ENCODE results near the gene PTPRM. TPM values are rescaled to one million over a fixed set of nuclear protein-coding genes. Genes with fewer than 3 reads are reported as not detected.

Gene PTPRM
- 85.4 TPM for polyA plus RNA-seq (ENCODE audit: insufficient read length)

- DNase-seq (ENCODE audit: low read depth): peak; percentile 70
Measured at GRCh38 chr18:7566567-7567473, at the start of gene PTPRM. TSS of gene PTPRM (plus strand) at chr18:7567316. CDS start at chr18:7567819, 503 bp downstream.

DNA sequence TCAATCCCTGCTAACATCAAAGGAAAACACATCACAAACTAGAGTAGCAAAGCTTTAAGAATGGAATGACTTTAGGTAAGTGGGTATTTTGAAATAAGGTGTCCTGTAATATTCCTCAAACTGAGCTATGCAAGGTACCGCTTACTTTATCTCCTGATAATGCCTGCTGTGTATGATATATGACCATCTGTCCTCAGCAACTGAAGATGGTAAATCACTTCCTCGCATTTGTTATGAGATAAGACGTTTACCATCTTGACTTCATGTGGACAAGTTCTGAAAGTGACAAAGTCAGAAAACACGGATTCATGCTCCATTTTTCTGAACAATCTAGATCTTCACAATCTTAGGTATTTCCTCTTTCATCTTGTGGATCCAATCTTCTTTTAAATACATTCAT lies 49.3 kb upstream of the PTPRM start:
- no peak for DNase-seq (ENCODE audit: low read depth)

DNA sequence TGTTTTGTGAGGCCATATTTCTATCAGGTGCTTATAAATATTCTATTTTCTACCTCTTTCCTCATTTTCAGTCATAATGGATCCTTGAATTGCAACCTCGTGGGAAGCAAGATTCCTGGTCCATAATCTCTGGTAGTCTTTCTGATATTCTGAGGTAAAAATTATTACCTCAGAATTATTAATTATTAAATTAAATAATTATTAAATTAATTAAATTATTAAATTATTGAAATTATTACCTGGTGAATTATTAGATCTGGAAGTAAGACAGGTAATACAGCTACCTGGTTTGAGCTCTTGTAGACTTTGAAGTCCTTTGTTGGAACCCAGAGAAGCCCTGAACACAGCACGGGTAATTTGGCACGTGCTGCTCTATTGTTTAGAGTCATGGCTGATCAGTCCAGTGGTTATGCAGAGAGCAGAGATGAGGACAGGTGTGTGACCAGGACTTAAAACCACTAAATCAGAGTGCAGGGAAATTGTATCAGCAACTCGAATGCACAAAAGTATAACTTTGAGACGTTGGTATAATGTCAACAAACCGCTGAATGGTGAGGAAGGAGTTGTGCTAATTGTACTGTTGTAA lies 46.8 kb upstream of the PTPRM start:
- no peak for DNase-seq (ENCODE audit: low read depth)

DNA sequence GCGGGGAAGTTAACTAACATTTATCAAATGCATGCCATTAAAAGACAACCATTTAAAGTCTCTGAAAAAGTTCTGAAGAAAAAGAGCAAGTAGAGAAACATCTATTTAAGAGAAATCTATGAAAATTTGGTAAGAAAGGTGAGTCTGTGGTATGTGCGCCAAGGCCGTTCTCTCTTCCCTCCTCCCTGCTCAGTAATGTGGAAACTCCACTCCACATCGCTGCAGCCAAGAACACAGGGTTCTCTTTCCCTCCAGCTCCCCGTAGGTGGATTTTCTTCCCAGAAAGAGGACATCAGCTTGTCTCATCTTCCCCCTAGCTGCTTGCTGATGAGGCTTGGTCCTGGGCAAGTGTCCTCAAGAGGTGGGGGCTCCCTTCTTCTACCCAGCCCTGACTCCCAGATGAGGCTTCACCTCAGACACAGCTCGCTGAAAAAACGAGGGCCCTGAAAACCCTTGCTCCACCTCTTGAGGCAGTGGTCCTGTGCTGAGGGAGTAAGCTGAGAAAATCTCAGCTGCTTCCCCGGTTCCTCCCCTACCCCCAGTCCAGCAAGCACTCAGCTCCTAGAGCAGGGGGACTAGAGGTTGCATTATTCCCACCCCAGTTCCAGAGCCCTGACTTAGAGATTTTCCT lies 45.8 kb upstream of the PTPRM start:
- no peak for DNase-seq (ENCODE audit: low read depth)

GRCh38 chr18:7523772-7524171 lies 43.3 kb upstream of the PTPRM start:
- no peak for DNase-seq (ENCODE audit: low read depth)

DNA sequence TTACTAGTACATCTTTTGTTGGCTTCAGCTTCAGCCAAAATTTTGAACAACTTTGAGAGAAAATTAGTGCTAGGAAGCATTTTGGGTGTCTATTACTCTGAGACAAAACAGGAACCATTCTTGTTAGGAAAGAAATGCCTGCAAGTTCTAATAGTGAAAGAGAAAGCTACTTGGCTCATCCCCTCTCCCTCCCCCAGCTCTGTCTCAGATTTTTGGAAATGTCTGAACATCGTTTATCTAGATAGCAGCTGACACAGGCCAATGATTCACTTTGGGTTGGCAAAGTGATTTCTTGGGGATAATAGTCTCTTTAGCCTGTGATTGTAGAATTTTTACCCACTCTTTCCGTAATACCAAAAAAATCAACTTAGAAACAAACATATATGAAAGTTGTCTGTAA lies 42.3 kb upstream of the PTPRM start:
- no peak for DNase-seq (ENCODE audit: low read depth)

DNA sequence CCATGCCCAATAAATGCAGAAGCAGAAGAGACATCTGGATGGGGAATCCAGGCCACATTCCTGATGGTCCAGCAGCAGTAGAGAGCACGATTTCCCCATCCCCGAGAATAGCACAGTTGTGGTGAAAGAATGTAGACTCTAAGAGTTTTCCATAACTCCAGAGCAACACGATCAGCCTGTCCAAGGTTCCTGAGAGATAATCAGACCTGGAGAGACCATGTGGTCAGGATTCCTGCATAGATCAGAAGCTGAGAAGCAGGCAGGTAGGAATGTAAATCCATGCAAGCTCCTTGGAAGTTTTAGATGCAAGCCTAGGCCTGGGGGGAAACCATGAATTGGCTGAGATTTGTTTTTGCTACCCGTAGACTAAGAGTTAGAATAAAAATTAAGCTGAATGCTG lies 34.2 kb upstream of the PTPRM start:
- no peak for DNase-seq (ENCODE audit: low read depth)

GRCh38 chr18:7535436-7536205 lies 31.5 kb upstream of the PTPRM start:
- no peak for DNase-seq (ENCODE audit: low read depth)

DNA sequence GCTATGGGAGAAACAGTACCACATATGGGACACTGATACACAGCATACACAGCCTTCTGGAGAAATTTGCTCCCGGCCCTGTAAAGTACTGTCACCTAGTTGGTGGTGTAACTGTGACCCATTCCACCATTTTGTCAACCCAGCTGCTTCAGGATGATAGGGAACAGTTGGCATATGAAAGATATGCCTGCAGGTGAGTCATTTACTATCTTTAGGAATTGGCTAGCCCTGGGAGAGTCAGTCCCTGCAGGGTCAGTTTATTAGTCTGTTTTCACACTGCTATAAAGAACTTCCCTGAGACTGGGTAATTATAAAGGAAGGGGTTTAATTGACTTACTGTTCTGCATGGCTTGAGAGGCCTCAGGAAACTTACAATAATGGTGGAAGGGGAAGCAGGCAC lies 30.0 kb upstream of the PTPRM start:
- no peak for DNase-seq (ENCODE audit: low read depth)

- no peak for DNase-seq (ENCODE audit: low read depth)
Measured at GRCh38 chr18:7541835-7542234, 25.3 kb upstream of the PTPRM start.

GRCh38 chr18:7544686-7545085 lies 22.4 kb upstream of the PTPRM start:
- no peak for DNase-seq (ENCODE audit: low read depth)

- no peak for DNase-seq (ENCODE audit: low read depth)
Measured at GRCh38 chr18:7545734-7546133, 21.4 kb upstream of the PTPRM start.

- no peak for DNase-seq (ENCODE audit: low read depth)
Measured at GRCh38 chr18:7548221-7548620, 18.9 kb upstream of the PTPRM start.

GRCh38 chr18:7548721-7549120 lies 18.4 kb upstream of the PTPRM start:
- no peak for DNase-seq (ENCODE audit: low read depth)

DNA sequence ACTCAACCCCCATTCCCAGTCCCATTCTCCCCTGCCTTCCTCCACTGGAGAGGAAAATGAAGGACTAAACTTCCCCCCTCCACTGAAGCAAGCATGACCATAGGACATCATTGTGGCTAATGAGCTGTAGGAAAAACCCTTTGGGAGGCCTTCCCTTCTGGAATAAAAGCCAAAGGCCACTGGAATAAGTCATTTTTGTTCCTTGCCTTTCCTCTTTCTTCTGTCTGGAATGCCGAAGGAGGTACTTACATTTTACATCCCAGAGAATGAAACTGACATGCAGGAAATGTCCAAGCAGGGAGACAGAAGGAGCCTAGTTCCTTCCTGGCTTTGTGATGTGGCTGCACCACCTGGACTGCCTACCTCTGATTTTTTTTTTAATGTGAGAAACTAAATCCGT lies 9.1 kb upstream of the PTPRM start:
- no peak for DNase-seq (ENCODE audit: low read depth)

DNA sequence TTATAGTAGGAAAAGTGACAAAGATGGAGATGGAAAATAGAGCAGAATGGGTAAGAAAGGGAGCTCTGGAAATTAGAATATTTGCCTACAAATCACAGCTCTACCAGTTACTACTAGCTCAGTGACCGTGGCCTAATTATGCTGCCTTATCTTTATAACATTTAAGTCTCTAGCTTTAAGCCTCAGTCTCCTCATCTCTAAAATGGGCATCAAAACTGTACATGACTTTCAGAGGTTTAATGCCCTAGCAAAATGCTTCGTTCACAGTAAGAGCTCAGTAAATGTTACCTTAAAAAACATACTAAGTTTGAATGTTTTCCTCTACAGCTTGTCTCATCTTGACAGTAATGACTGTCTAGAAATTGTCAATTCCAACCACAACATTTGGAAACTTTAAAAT lies 8.3 kb upstream of the PTPRM start:
- no peak for DNase-seq (ENCODE audit: low read depth)

DNA sequence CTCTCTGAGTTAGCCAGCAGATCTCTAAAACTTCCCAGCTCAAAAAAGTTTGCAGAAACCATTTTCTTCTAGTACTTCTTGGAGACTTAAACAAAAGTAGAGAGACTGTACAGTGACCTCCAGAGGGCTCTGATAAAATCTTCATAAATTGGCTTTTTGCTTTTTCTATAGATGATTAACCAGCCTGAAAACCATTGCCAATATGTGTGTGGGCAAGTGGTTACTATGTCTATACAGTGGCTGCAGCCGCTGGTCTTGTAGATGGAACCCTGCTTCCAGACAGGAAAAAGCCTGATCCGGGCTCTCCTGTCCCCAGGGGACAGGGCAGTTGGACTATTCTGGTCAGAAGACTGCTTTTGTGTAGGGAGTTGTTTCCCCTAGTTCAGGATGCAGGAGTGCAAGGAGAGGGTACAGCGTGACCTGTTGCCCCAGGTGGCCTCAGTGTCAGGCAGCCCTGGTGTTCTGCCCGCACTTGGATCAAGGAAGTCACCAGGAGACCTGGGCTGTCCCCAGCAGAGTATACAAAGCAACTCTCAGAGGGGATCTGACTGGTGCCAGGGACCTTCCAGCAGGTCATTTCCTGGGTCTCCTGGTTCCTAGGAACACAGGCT lies 7.3 kb upstream of the PTPRM start:
- DNase-seq (ENCODE audit: low read depth): no peak

DNA sequence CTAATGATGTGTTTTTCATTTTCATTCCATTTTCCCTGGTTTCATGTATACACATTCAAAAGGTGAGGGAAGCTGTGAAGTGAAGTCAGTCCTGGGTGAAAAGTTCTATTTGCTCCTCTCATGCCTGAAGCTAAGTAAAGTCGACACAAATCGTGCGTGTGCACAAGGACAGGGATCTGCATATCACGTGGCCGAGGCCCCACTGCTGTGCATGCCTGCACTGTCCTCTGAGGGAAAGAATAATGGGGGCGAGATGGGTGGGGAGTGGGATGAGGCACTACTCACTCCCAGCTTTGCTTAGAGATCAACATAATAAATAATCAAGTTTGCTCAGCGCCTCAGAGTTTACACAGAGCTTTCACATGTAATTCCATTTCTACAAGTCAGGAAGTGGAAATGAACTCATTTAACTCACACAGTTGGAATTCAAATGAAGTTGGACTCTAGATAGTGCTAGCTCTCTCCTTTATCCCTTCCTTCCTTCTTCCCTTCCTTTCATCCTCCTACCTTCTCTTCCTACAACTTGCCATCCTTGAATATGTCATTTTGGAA lies 5.1 kb upstream of the PTPRM start:
- DNase-seq (ENCODE audit: low read depth): no peak

DNA sequence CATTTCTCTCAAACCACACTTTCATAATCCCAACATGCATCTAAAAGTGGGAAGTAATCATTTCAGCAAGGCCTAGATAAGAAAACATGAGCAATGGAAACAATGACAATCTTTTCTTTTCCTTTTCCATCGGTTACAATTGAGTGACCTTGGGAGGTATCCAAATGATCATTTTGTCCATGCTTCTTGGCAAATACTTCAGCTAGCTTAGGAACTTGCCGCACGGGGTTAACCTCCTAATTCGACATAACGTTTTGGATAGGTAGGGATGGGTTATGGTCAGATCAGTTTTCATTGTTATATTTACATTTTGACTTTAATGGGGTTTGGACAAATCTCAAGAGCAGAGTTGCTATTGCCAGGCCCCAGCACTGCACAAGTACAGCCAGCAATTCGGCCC lies 4.6 kb upstream of the PTPRM start:
- no peak for DNase-seq (ENCODE audit: low read depth)

DNA sequence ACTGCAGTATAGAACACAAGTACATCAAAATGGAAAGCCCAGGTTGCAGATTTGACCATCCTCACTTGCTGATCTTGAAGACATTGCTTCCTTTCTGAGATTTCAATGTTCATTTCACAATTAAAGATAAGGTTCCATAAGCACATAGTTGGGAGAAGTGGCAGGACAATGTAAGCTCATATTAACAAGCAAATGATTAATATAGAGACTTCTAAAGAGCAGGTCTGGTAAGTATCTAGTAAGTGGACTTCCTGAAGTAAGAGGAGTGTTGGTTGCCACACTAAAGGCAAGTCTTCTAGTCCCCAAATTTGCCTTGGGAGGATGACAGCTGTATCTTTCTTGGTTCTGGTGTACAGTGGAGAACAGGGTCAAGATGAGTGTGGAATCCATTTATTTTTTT lies 1.4 kb upstream of the PTPRM start:
- DNase-seq (ENCODE audit: low read depth): no peak

- no peak for DNase-seq (ENCODE audit: low read depth)
Measured at GRCh38 chr18:7566244-7566566, 911 bp upstream of the PTPRM start.

All from forelimb muscle (tissue), 1 donor.